C4-2B (cell line): ENCODE data around the gene APIP.

Experiments used
- CTCF ChIP-seq: fragments of 450-650 bp; conservative IDR thresholded peaks from 2 replicates; pipeline ENCODE4 v1.5.1; 2017; ENCODE audit warnings: mild to moderate bottlenecking
- ZFX ChIP-seq: fragments of 450-650 bp; IDR thresholded peaks from 2 replicates; pipeline ENCODE4 v1.6.1; 2017

- TF ChIP-seq CTCF (no peak), ZFX (no peak)
These were observed 41.4 kb upstream of the APIP start for GRCh38 chr11:34957606-34958005.
